A549 (cell line): ENCODE measurements around the gene FUCA1. TPM values are rescaled to one million over a fixed set of nuclear protein-coding genes. Genes with fewer than 3 reads are reported as not detected.

ENCODE experiments used
- ATAC-seq, 2 experiments: fragments of 200-7000 bp in 1 of 2; fragments of >200 bp in 1 of 2; cut with Nextera tagmentation in 1 of 2; cut with Tn5 transposase in 1 of 2; 3 replicates each; pipeline versions ENCODE4 v1.8.0 to v1.9.1; 2018 to 2020; ENCODE audit warnings: mild to moderate bottlenecking in 1 of 2, moderate library complexity in 1 of 2
- CTCF ChIA-PET: fragments of 300-600 bp; sonication (Branson Sonifier 250); formaldehyde crosslinking; extraction: SDS; loops from one replicate; lab custom pipeline; 2021; ENCODE audit warnings: antibody characterized with exemption, inconsistent platforms; lab: Yijun Ruan, JAX
- POLR2A ChIA-PET: fragments of 350-600 bp; formaldehyde crosslinking; extraction: SDS; loops from one replicate; lab custom pipeline; 2021; ENCODE audit warnings: antibody characterized with exemption, inconsistent platforms; lab: Yijun Ruan, JAX
- DNase-seq, 2 experiments: peaks; one replicate each; pipeline versions ENCODE4 v3.0.0 to v3.0.0-alpha.2; 2011 to 2016; ENCODE audit warnings: low read depth in 1 of 2, low spot score in 1 of 2
- FAIRE-seq: peaks from 2 replicates; lab custom pipeline; 2011; peaks lifted over from hg19 to GRCh38; lab: Jason Lieb, UNC
- H3K27ac ChIP-seq, 2 experiments: fragments of >200 bp; sonication (Bioruptor Twin); formaldehyde crosslinking; 3 replicates each; pipeline ENCODE4 v1.5.1; 2016 to 2017
- H3K4me1 ChIP-seq: fragments of >200 bp; sonication (Bioruptor Twin); formaldehyde crosslinking; 3 replicates; pipeline ENCODE4 v1.6.1; 2016
- H3K4me2 ChIP-seq: fragments of >200 bp; sonication (Bioruptor Twin); formaldehyde crosslinking; 3 replicates; pipeline ENCODE4 v1.6.1; 2016
- H3K4me3 ChIP-seq: fragments of >200 bp; sonication (Bioruptor Twin); formaldehyde crosslinking; 3 replicates; pipeline ENCODE4 v1.5.1; 2016
- H3K9me3 ChIP-seq: fragments of >200 bp; sonication (Bioruptor Twin); formaldehyde crosslinking; 3 replicates; pipeline ENCODE4 v1.6.1; 2016
- BHLHE40 ChIP-seq: IDR thresholded peaks from 2 replicates; pipeline ENCODE4 v1.6.1; 2012; ENCODE audit warnings: low read depth, low read length, inconsistent platforms
- CBX2 ChIP-seq: fragments of 200-600 bp; sonication (generic); IDR thresholded peaks from 2 replicates; pipeline ENCODE4 v1.6.1; 2016; ENCODE audit warnings: low read depth, mild to moderate bottlenecking, borderline replicate concordance
- CBX8 ChIP-seq: fragments of 200-600 bp; sonication (generic); IDR thresholded peaks from 2 replicates; pipeline ENCODE4 v1.6.1; 2016
- CEBPB ChIP-seq, 2 experiments: fragments of >200 bp in 1 of 2; sonication (Bioruptor Twin) in 1 of 2; formaldehyde crosslinking in 1 of 2; IDR thresholded peaks; 2 replicates each; pipeline ENCODE4 v1.6.1; 2012 to 2016
- CHD2 ChIP-seq: fragments of 150-350 bp; IDR thresholded peaks from 2 replicates; pipeline ENCODE4 v1.6.1; 2014; ENCODE audit warnings: low read length; ENCODE audit not compliant: partially characterized antibody
- CHD4 ChIP-seq: fragments of 200-600 bp; sonication (generic); IDR thresholded peaks from 2 replicates; pipeline ENCODE4 v1.6.1; 2016; ENCODE audit warnings: antibody characterized with exemption, mild to moderate bottlenecking, borderline replicate concordance
- EHMT2 ChIP-seq: fragments of 200-600 bp; sonication (generic); IDR thresholded peaks from 2 replicates; pipeline ENCODE4 v1.6.1; 2016; ENCODE audit warnings: antibody characterized with exemption, low read depth, mild to moderate bottlenecking, moderate library complexity
- EP300 ChIP-seq, 2 experiments: fragments of >200 bp; sonication (Bioruptor Twin); formaldehyde crosslinking; IDR thresholded peaks; 2 replicates in 1 of 2; 3 replicates in 1 of 2; pipeline ENCODE4 v1.6.1; 2016 to 2017
- FOSB ChIP-seq: fragments of 250-450 bp; sonication (Bioruptor Pico); IDR thresholded peaks from 2 replicates; pipeline ENCODE4 v1.5.0; 2020; ENCODE audit warnings: mild to moderate bottlenecking, moderate library complexity
- FOXS1 ChIP-seq: fragments of 250-450 bp; sonication (Bioruptor Pico); IDR thresholded peaks from 2 replicates; pipeline ENCODE4 v1.5.0; 2020; ENCODE audit warnings: mild to moderate bottlenecking, moderate library complexity
- GATA3 ChIP-seq: IDR thresholded peaks from 2 replicates; pipeline ENCODE4 v1.6.1; 2012; ENCODE audit warnings: borderline replicate concordance
- HDAC2 ChIP-seq: fragments of 200-600 bp; sonication (generic); IDR thresholded peaks from 2 replicates; pipeline ENCODE4 v1.6.1; 2016
- HEYL ChIP-seq: fragments of 250-450 bp; sonication (Bioruptor Pico); IDR thresholded peaks from 2 replicates; pipeline ENCODE4 v1.8.0; 2021; ENCODE audit warnings: mild to moderate bottlenecking, moderate library complexity
- HOXB13 ChIP-seq: fragments of 250-450 bp; sonication (Bioruptor Pico); IDR thresholded peaks from 2 replicates; pipeline ENCODE4 v1.5.0; 2020; ENCODE audit warnings: low read depth, mild to moderate bottlenecking, moderate library complexity
- JUN ChIP-seq, 2 experiments: fragments of >200 bp; sonication (Bioruptor Twin); formaldehyde crosslinking; IDR thresholded peaks; 2 replicates in 1 of 2; 3 replicates in 1 of 2; pipeline ENCODE4 v1.6.1; 2016 to 2017
- MAZ ChIP-seq: fragments of 150-350 bp; IDR thresholded peaks from 2 replicates; pipeline ENCODE4 v1.6.1; 2014; ENCODE audit warnings: antibody characterized with exemption, low read depth, low read length, borderline replicate concordance
- NFE2L2 ChIP-seq: fragments of 150-350 bp; conservative IDR thresholded peaks from 2 replicates; pipeline ENCODE4 v1.6.1; 2014; ENCODE audit warnings: low read length
- NPAS2 ChIP-seq: fragments of 250-450 bp; sonication (Bioruptor Pico); IDR thresholded peaks from 2 replicates; pipeline ENCODE4 v1.8.0; 2022; ENCODE audit warnings: mild to moderate bottlenecking, moderate library complexity, borderline replicate concordance
- NR3C1 ChIP-seq: fragments of >200 bp; sonication (Bioruptor Twin); formaldehyde crosslinking; IDR thresholded peaks from 3 replicates; pipeline ENCODE4 v1.6.1; 2017
- POLR2A ChIP-seq: IDR thresholded peaks from 2 replicates; pipeline ENCODE4 v1.6.1; 2012; ENCODE audit warnings: mild to moderate bottlenecking, low read length
- POLR2AphosphoS2 ChIP-seq: conservative IDR thresholded peaks from 2 replicates; pipeline ENCODE4 v1.6.1; 2012; ENCODE audit warnings: low read length, improper control_type of control experiment, inconsistent platforms
- RAD21 ChIP-seq, 2 experiments: fragments of >200 bp in 1 of 2; sonication (Bioruptor Twin) in 1 of 2; formaldehyde crosslinking in 1 of 2; IDR thresholded peaks in 1 of 2; conservative IDR thresholded peaks in 1 of 2; 2 replicates in 1 of 2; 3 replicates in 1 of 2; pipeline ENCODE4 v1.6.1; 2012 to 2018; ENCODE audit warnings: inconsistent platforms in 1 of 2
- RCOR1 ChIP-seq: fragments of 150-350 bp; IDR thresholded peaks from 2 replicates; pipeline ENCODE4 v1.6.1; 2014; ENCODE audit warnings: antibody characterized with exemption, low read length, low read depth
- RFX5 ChIP-seq: fragments of 450-650 bp; IDR thresholded peaks from 2 replicates; pipeline ENCODE4 v1.7.1; 2014; ENCODE audit warnings: antibody characterized with exemption, mild to moderate bottlenecking, moderate library complexity
- RNF2 ChIP-seq: fragments of 200-600 bp; sonication (generic); IDR thresholded peaks from 2 replicates; pipeline ENCODE4 v1.6.1; 2016; ENCODE audit warnings: low read depth, mild to moderate bottlenecking, antibody characterized with exemption, moderate library complexity, borderline replicate concordance
- TFCP2L1 ChIP-seq: fragments of 250-450 bp; sonication (Bioruptor Pico); IDR thresholded peaks from 2 replicates; pipeline ENCODE4 v1.5.0; 2021; ENCODE audit warnings: mild to moderate bottlenecking
- TP53 ChIP-seq: fragments of 250-450 bp; sonication (Bioruptor Pico); IDR thresholded peaks from 2 replicates; pipeline ENCODE4 v1.5.0; 2021; ENCODE audit warnings: mild to moderate bottlenecking, moderate library complexity
- ZC3H11A ChIP-seq: fragments of 450-650 bp; IDR thresholded peaks from 2 replicates; pipeline ENCODE4 v1.6.1; 2014; ENCODE audit warnings: antibody characterized with exemption, mild to moderate bottlenecking
- ZNF302 ChIP-seq: fragments of 250-450 bp; sonication (Bioruptor Pico); IDR thresholded peaks from 2 replicates; pipeline ENCODE4 v1.9.0; 2021; ENCODE audit warnings: inconsistent platforms, mild to moderate bottlenecking, moderate library complexity
- ZSCAN20 ChIP-seq: fragments of 250-450 bp; sonication (Bioruptor Pico); IDR thresholded peaks from 2 replicates; pipeline ENCODE4 v1.8.0; 2022; ENCODE audit warnings: mild to moderate bottlenecking, moderate library complexity
- WGBS: methylation state at CpG from one replicate; pipeline ENCODE4 v1.1.6; 2017; ENCODE audit errors: missing lambda C conversion rate; 5-methylcytosine and 5-hydroxymethylcytosine counted together
- polyA minus RNA-seq: library from RNA; depleted of rRNA, polyadenylated mRNA; stranded (reverse); fragments of >200 nt; gene quantifications from 2 replicates; pipeline ENCODE4 v1.2.3, GENCODE V29; 2011; rRNA and poly(A)+ RNA removed
- polyA plus RNA-seq, 4 experiments: library from polyadenylated mRNA; depleted of rRNA in 3 of 4; stranded (reverse); fragments of >200 nt; fragmentation: RNase III in 1 of 4; extraction: RNeasy Plus Mini Kit Qiagen cat#74134 plus additional on column Dnase treatment in 1 of 4; gene quantifications; 2 replicates in 3 of 4; 3 replicates in 1 of 4; pipeline ENCODE4 v1.2.3, GENCODE V29; 2011 to 2017
- TF ChIP-seq, protein P1 (sequence below): fragments of 250-450 bp; sonication (Bioruptor Pico); IDR thresholded peaks from 2 replicates; pipeline ENCODE4 v1.5.0; 2021; ENCODE audit warnings: mild to moderate bottlenecking, moderate library complexity, borderline replicate concordance
- TF ChIP-seq, protein P2 (sequence below): IDR thresholded peaks from 2 replicates; pipeline ENCODE4 v1.6.1; 2012
- TF ChIP-seq, protein P3 (sequence below): IDR thresholded peaks from 2 replicates; pipeline ENCODE4 v1.6.1; 2012
- TF ChIP-seq, protein P4 (sequence below): fragments of 150-350 bp; IDR thresholded peaks from 2 replicates; pipeline ENCODE4 v1.6.1; 2014; ENCODE audit warnings: low read depth, mild to moderate bottlenecking, low read length

FUCA1 gene
- polyA plus RNA-seq (2011; rRNA removed) (14.8 and 16.1 TPM in 2 replicates), polyA plus RNA-seq (2017; fragmentation: RNase III; extraction: RNeasy Plus Mini Kit Qiagen cat#74134 plus additional on column Dnase treatment) (9.0 to 10.8 TPM (median 9.7 TPM) in 3 replicates), polyA minus RNA-seq (3.6 and 3.8 TPM in 2 replicates)
- polyA plus RNA-seq (2012; cell fraction: cytosol; rRNA removed) = 4.0 and 5.0 TPM in 2 replicates
- 4.9 and 5.1 TPM in 2 replicates for polyA plus RNA-seq (2012; cell fraction: nucleus; rRNA removed)

- FAIRE-seq = no peak
- WGBS = 2% methylated on average over 28 of the region's 71 CpGs
- H3K27ac ChIP-seq = peak within 1 kb of the TSS; percentile 58 to 88
- TF ChIP-seq ZNF302 (CRISPR knock-in tag) (no peak), EP300 (IDR thresholded peaks at IDR 0.05) (no peak), MAZ (no peak), GATA3 (no peak), CHD4 (no peak), TP53 (no peak), NPAS2 (CRISPR knock-in tag) (no peak), HEYL (CRISPR knock-in tag) (no peak), TFCP2L1 (no peak), NR3C1 (no peak), HOXB13 (CRISPR knock-in tag) (no peak), CEBPB (IDR thresholded peaks at IDR 0.05) (no peak), HDAC2 (no peak), NFE2L2 (no peak), CBX8 (no peak), BHLHE40 (no peak), CBX2 (no peak), POLR2AphosphoS2 (no peak), JUN (IDR thresholded peaks at IDR 0.05) (0 out of 5 replicates have a peak, but pooled peaks of 1 of the 2 experiments have one; percentile 47), RFX5 (0 out of 2 replicates have a peak, but pooled peaks have one; percentile 27), ZC3H11A (no peak), RAD21 (conservative IDR thresholded peaks at IDR 0.05 in 1 of 2, IDR thresholded peaks at IDR 0.05 in 1 of 2) (peak; percentile 44 to 61; a peak in 4 of 5 replicates), POLR2A (peak; percentile 70), FOSB (no peak), EHMT2 (no peak), FOXS1 (CRISPR knock-in tag) (no peak), ZSCAN20 (CRISPR knock-in tag) (no peak), RNF2 (0 out of 2 replicates have a peak, but pooled peaks have one; percentile 79), RCOR1 (no peak), CHD2 (no peak)
- TF ChIP-seq, protein P1, sequence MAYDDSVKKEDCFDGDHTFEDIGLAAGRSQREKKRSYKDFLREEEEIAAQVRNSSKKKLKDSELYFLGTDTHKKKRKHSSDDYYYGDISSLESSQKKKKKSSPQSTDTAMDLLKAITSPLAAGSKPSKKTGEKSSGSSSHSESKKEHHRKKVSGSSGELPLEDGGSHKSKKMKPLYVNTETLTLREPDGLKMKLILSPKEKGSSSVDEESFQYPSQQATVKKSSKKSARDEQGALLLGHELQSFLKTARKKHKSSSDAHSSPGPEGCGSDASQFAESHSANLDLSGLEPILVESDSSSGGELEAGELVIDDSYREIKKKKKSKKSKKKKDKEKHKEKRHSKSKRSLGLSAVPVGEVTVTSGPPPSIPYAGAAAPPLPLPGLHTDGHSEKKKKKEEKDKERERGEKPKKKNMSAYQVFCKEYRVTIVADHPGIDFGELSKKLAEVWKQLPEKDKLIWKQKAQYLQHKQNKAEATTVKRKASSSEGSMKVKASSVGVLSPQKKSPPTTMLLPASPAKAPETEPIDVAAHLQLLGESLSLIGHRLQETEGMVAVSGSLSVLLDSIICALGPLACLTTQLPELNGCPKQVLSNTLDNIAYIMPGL (CRISPR knock-in tag) = no peak
- TF ChIP-seq, protein P2, sequence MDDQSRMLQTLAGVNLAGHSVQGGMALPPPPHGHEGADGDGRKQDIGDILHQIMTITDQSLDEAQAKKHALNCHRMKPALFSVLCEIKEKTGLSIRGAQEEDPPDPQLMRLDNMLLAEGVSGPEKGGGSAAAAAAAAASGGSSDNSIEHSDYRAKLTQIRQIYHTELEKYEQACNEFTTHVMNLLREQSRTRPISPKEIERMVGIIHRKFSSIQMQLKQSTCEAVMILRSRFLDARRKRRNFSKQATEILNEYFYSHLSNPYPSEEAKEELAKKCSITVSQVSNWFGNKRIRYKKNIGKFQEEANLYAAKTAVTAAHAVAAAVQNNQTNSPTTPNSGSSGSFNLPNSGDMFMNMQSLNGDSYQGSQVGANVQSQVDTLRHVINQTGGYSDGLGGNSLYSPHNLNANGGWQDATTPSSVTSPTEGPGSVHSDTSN = no peak
- TF ChIP-seq, protein P3, sequence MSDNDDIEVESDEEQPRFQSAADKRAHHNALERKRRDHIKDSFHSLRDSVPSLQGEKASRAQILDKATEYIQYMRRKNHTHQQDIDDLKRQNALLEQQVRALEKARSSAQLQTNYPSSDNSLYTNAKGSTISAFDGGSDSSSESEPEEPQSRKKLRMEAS = peak; percentile 42; the same call in 1 of the 2 replicates
- TF ChIP-seq, protein P4, sequence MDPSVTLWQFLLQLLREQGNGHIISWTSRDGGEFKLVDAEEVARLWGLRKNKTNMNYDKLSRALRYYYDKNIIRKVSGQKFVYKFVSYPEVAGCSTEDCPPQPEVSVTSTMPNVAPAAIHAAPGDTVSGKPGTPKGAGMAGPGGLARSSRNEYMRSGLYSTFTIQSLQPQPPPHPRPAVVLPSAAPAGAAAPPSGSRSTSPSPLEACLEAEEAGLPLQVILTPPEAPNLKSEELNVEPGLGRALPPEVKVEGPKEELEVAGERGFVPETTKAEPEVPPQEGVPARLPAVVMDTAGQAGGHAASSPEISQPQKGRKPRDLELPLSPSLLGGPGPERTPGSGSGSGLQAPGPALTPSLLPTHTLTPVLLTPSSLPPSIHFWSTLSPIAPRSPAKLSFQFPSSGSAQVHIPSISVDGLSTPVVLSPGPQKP = no peak
Measured at GRCh38 chr1:23867895-23868556, at the start of gene FUCA1. FUCA1 (minus strand) TSS chr1:23868290; CDS start chr1:23868286, 4 bp downstream.

More at GRCh38 chr1:23867895-23868556, at the start of gene FUCA1:
- CTCF ChIA-PET = interaction anchor here (0.7 to 2.0 kb wide), 9 partner anchors 10 to 160 kb away, joined by 3 to 7 read pairs (median 5); no protein-coding TSS in a partner anchor
- peak; percentile 93 to 96 for ATAC-seq
- H3K4me3 ChIP-seq = peak within 1 kb of the TSS; percentile 64
- no peaks in the 10 kb centered on the region for H3K9me3 ChIP-seq
- peaks cover 5% of the 10 kb centered on the region; the same call in 1 of the 3 replicates for H3K4me1 ChIP-seq
- H3K4me2 ChIP-seq = peak within 1 kb of the TSS; percentile 83
- DNase-seq = peak; percentile 86 to 93
- POLR2A ChIA-PET = no interaction called here
